ENCODE measurements around the gene ZFP1. TPM values are rescaled to one million over a fixed set of nuclear protein-coding genes. Genes with fewer than 3 reads are reported as not detected.

The ZFP1 gene
- polyA plus RNA-seq, 2 of the 4 experiments (the other 2 are of a cell fraction): 14.4 to 16.1 TPM

DNA sequence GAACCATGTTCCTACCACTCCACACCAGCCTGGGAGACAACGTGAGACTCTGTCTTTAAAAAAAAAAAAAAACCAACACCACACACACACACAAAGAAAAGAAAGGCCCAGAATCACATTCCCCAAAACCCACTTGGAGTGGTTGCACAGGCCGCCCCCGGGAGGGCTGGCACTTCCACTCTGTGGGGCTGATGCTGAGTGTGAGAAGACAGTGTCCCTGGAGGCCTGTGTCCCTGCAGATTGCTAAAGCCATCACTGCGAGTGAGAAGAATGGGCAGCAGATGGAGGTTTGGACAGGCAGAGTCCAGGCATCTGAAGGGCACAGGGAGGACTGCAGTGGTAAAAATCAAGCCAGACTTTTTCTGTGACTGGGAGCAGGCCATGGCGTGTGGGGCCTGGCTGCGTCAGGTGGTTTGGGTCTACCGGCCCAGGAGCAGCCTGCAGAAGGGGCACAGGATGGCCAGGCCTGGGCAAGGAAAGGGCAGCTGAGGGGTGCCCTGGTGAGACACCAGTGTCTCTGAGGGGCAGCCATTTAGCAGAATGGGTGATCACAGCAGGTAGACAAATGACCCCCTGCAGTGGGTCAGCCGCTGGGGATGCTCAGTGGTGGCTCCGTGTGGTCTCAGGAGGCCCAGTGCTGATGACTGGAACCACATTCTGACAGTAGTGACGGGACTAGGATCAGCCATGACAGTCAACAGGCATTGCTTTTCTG, 45.6 kb downstream of the ZFP1 start:
- Histone ChIP-seq H3K9me3 (peaks cover 18% of the 10 kb centered on the region; the same call in 2 of the 3 replicates), H3K4me3 (no peak overlapping the region), H3K4me1 (no peaks in the 10 kb centered on the region), H3K4me2 (no peak overlapping the region), H3K27ac (no peak overlapping the region)
- ChIA-PET CTCF (interaction anchor here (1.5 kb wide), 1 partner anchor 16 kb away, joined by 4 read pairs; no protein-coding TSS in a partner anchor), POLR2A (no interaction called here)
- FAIRE-seq: no peak
- WGBS (ENCODE audit: missing lambda C conversion rate): 64% methylated on average over 10 of the region's 10 CpGs
- ATAC-seq: no peak
- no peak for DNase-seq (ENCODE audit: low read depth in 1 of 2, low spot score in 1 of 2)
- no peak for TF ChIP-seq HEYL (CRISPR knock-in tag; IDR thresholded peaks at IDR 0.05)
- TF ChIP-seq NPAS2 (CRISPR knock-in tag; IDR thresholded peaks at IDR 0.05; ENCODE audit: borderline replicate concordance): no peak
- TF ChIP-seq FOXS1 (CRISPR knock-in tag; IDR thresholded peaks at IDR 0.05): no peak
- TF ChIP-seq MAX (IDR thresholded peaks at IDR 0.05): no peak
- TF ChIP-seq ESRRA (IDR thresholded peaks at IDR 0.05; ENCODE audit: borderline replicate concordance, low read length): no peak
- TF ChIP-seq RARB (CRISPR knock-in tag; IDR thresholded peaks at IDR 0.05): no peak
- no peak for TF ChIP-seq HOXB13 (CRISPR knock-in tag; IDR thresholded peaks at IDR 0.05; ENCODE audit: low read depth)
- no peak for TF ChIP-seq NR3C1 (IDR thresholded peaks at IDR 0.05)
- TF ChIP-seq KDM5A (IDR thresholded peaks at IDR 0.05): no peak
- no peak for TF ChIP-seq EHF (CRISPR knock-in tag; IDR thresholded peaks at IDR 0.05)
- no peak for TF ChIP-seq REST (IDR thresholded peaks at IDR 0.05)
- TF ChIP-seq FOSB (CRISPR knock-in tag; IDR thresholded peaks at IDR 0.05): no peak
- no peak for TF ChIP-seq JUN (IDR thresholded peaks at IDR 0.05)

- Histone ChIP-seq H3K27ac (no peak overlapping the region), H3K4me3 (no peak overlapping the region), H3K4me1 (no peaks in the 10 kb centered on the region), H3K4me2 (no peak overlapping the region), H3K9me3 (peaks cover 11% of the 10 kb centered on the region; the same call in 2 of the 3 replicates)
- ChIA-PET CTCF (interaction anchor here (0.6 to 10.4 kb wide), 11 partner anchors 13 to 568 kb away, joined by 3 to 158 read pairs (median 4); partner anchors contain the start of genes CTRB2 and ZNRF1), POLR2A (no interaction called here)
- no peak for TF ChIP-seq HEYL (CRISPR knock-in tag; IDR thresholded peaks at IDR 0.05)
- DNase-seq (ENCODE audit: low read depth in 1 of 2, low spot score in 1 of 2) (no peak), FAIRE-seq (no peak), ATAC-seq (no peak)
- WGBS (ENCODE audit: missing lambda C conversion rate): 76% methylated on average over 24 of the region's 24 CpGs
Observed at GRCh38 chr16:75195811-75196790, 47.8 kb downstream of the ZFP1 start.

DNA sequence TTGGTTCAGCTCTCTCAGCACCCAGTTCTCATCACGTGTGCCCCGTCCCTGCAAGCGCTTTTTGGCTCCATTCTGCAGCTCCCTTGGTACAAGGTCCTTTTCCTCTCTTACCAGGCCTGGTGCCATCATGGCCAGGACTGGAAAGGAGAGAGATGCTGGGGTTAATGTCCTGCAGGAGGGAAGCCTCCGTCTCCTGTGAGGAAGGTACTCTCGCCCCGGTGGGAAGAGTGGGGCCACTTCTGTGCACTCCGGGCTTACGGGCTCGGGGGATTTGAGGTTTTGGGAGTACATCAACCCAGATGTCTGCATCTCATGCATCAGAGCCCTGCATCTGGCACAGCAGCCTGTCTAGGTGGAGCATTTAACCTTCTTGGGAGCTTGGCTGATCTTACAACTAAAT, 48.5 kb downstream of the ZFP1 start:
- DNase-seq (ENCODE audit: low read depth in 1 of 2, low spot score in 1 of 2): no peak
- Histone ChIP-seq H3K4me2 (no peak overlapping the region), H3K9me3 (peaks cover 11% of the 10 kb centered on the region; the same call in 1 of the 3 replicates), H3K4me1 (no peaks in the 10 kb centered on the region), H3K27ac (no peak overlapping the region), H3K4me3 (no peak overlapping the region)
- FAIRE-seq: no peak
- WGBS (ENCODE audit: missing lambda C conversion rate): 82% methylated on average over 9 of the region's 9 CpGs
- CTCF ChIA-PET: interaction anchor here (1.0 to 10.4 kb wide), 11 partner anchors 12 to 567 kb away, joined by 3 to 158 read pairs (median 5); partner anchors contain the start of genes CTRB2 and ZNRF1
- TF ChIP-seq ESRRA (IDR thresholded peaks at IDR 0.05; ENCODE audit: borderline replicate concordance, low read length): no peak
- TF ChIP-seq BCL3 (IDR thresholded peaks at IDR 0.05): no peak
- TF ChIP-seq CBX8 (IDR thresholded peaks at IDR 0.05): no peak
- no peak for TF ChIP-seq HMGXB4 (CRISPR knock-in tag; IDR thresholded peaks at IDR 0.05; ENCODE audit: borderline replicate concordance)
- TF ChIP-seq RCOR1 (IDR thresholded peaks at IDR 0.05; ENCODE audit: low read depth, low read length): no peak
- no peak for TF ChIP-seq SMC3 (IDR thresholded peaks at IDR 0.05)
- no peak for TF ChIP-seq CEBPB (IDR thresholded peaks at IDR 0.05)
- TF ChIP-seq RNF2 (IDR thresholded peaks at IDR 0.05; ENCODE audit: borderline replicate concordance, low read depth): no peak
- TF ChIP-seq MAZ (IDR thresholded peaks at IDR 0.05; ENCODE audit: borderline replicate concordance, low read depth, low read length): no peak
- no peak for TF ChIP-seq HOXB5 (CRISPR knock-in tag; IDR thresholded peaks at IDR 0.05)
- TF ChIP-seq ZSCAN20 (CRISPR knock-in tag; IDR thresholded peaks at IDR 0.05): no peak
- no peak for TF ChIP-seq EP300 (IDR thresholded peaks at IDR 0.05)
- no peak for TF ChIP-seq NR3C1 (IDR thresholded peaks at IDR 0.05)
- ATAC-seq: no peak
- POLR2A ChIA-PET: no interaction called here

Measured in A549 (cell line).